GM23338 (cell line): Measurements from ENCODE around the gene GALK1. TPM values are rescaled to one million over a fixed set of nuclear protein-coding genes. Genes with fewer than 3 reads are reported as not detected.

Experiments
- ATAC-seq: fragments of 200-7000 bp; cut with Tn5 transposase; 3 replicates; pipeline ENCODE4 v1.9.1; 2020
- DNase-seq: peaks from one replicate; pipeline ENCODE4 v3.0.0-alpha.2; 2015; ENCODE audit warnings: low spot score
- H2AFZ ChIP-seq: fragments of 200-600 bp; sonication (generic); 2 replicates; pipeline ENCODE4 v1.8.0; 2016; ENCODE audit warnings: antibody characterized with exemption, mild to moderate bottlenecking, moderate library complexity
- H3F3A ChIP-seq: fragments of 200-600 bp; sonication (generic); replicated peaks from 2 replicates; pipeline ENCODE4 v1.8.0; 2017; ENCODE audit warnings: antibody characterized with exemption, mixed run types, low read depth
- H3K27ac ChIP-seq: fragments of 200-600 bp; sonication (generic); 2 replicates; pipeline ENCODE4 v1.6.1; 2016; ENCODE audit warnings: low read depth
- H3K27me3 ChIP-seq: fragments of 200-600 bp; sonication (generic); 2 replicates; pipeline ENCODE4 v1.8.0; 2016; ENCODE audit warnings: mild to moderate bottlenecking, mixed run types, moderate library complexity; ENCODE audit not compliant: insufficient read depth
- H3K36me3 ChIP-seq: fragments of 200-600 bp; sonication (generic); 2 replicates; pipeline ENCODE4 v1.8.0; 2016; ENCODE audit warnings: mild to moderate bottlenecking; ENCODE audit not compliant: insufficient read depth
- H3K4me1 ChIP-seq: fragments of 200-600 bp; sonication (generic); 2 replicates; pipeline ENCODE4 v1.8.0; 2016; ENCODE audit warnings: mild to moderate bottlenecking, moderate library complexity; ENCODE audit not compliant: insufficient read depth
- H3K4me2 ChIP-seq: fragments of 200-600 bp; sonication (generic); 2 replicates; pipeline ENCODE4 v1.7.1; 2017; ENCODE audit warnings: mixed run types
- H3K4me3 ChIP-seq: fragments of 200-600 bp; sonication (generic); 2 replicates; pipeline ENCODE4 v1.6.1; 2016; ENCODE audit warnings: mixed run types
- H3K79me2 ChIP-seq: fragments of 200-600 bp; sonication (generic); replicated peaks from 2 replicates; pipeline ENCODE4 v1.8.0; 2017; ENCODE audit warnings: mild to moderate bottlenecking; ENCODE audit not compliant: insufficient read depth
- H3K9me2 ChIP-seq: fragments of 200-600 bp; sonication (generic); 2 replicates; pipeline ENCODE4 v1.8.0; 2017; ENCODE audit not compliant: insufficient read depth
- H4K20me1 ChIP-seq: fragments of 200-600 bp; sonication (generic); replicated peaks from 2 replicates; pipeline ENCODE4 v1.8.0; 2017; ENCODE audit warnings: mild to moderate bottlenecking; ENCODE audit not compliant: insufficient read depth
- H3K27ac Mint-ChIP-seq: 2 replicates; pipeline ENCODE4 v1.8.0; 2020; ENCODE audit warnings: inconsistent platforms, mild to moderate bottlenecking, moderate library complexity, mixed read lengths
- H3K27me3 Mint-ChIP-seq: 3 replicates; pipeline ENCODE4 v1.8.0; 2022; ENCODE audit warnings: low read depth, mild to moderate bottlenecking, moderate library complexity, mixed read lengths, inconsistent platforms; ENCODE audit not compliant: insufficient read depth, poor library complexity
- H3K36me3 Mint-ChIP-seq: 3 replicates; pipeline ENCODE4 v1.8.0; 2021; ENCODE audit warnings: low read depth, mild to moderate bottlenecking, inconsistent platforms, moderate library complexity, mixed read lengths
- H3K4me1 Mint-ChIP-seq: 3 replicates; pipeline ENCODE4 v1.8.0; 2020; ENCODE audit warnings: mild to moderate bottlenecking, inconsistent platforms, mixed read lengths
- H3K4me3 Mint-ChIP-seq: 3 replicates; pipeline ENCODE4 v1.8.0; 2021; ENCODE audit warnings: moderate library complexity, mild to moderate bottlenecking, inconsistent platforms, mixed read lengths
- H3K9me3 Mint-ChIP-seq: 3 replicates; pipeline ENCODE4 v1.8.0; 2020; ENCODE audit warnings: moderate library complexity, mild to moderate bottlenecking, inconsistent platforms, mixed read lengths
- CREB1 ChIP-seq: fragments of 250-450 bp; sonication (Bioruptor Pico); IDR thresholded peaks from 2 replicates; pipeline ENCODE4 v1.5.0; 2020; ENCODE audit warnings: low read depth, mild to moderate bottlenecking, moderate library complexity
- NANOG ChIP-seq: IDR thresholded peaks from 2 replicates; pipeline ENCODE4 v1.6.1; 2016; ENCODE audit warnings: antibody characterized with exemption, borderline replicate concordance
- POLR2AphosphoS5 ChIP-seq: IDR thresholded peaks from 2 replicates; pipeline ENCODE4 v1.6.1; 2016; ENCODE audit warnings: antibody characterized with exemption, low read depth
- STAT1 ChIP-seq: IDR thresholded peaks from one replicate; pipeline ENCODE4 v1.6.1; 2016; ENCODE audit warnings: antibody characterized with exemption; ENCODE audit not compliant: unreplicated experiment
- polyA plus RNA-seq: library from polyadenylated mRNA; unstranded; fragments of >200 nt; fragmentation: Nextera tagmentation; extraction: Ambion mirVana; gene quantifications from 2 replicates; pipeline ENCODE4 v1.2.1, GENCODE V29; 2016
- total RNA-seq: library from RNA; depleted of rRNA; stranded (reverse); fragments of >200 nt; shearing (Covaris generic); gene quantifications from 2 replicates; pipeline ENCODE4 v1.2.3, GENCODE V29; 2014
- TF ChIP-seq, protein P1 (sequence below): IDR thresholded peaks from one replicate; pipeline ENCODE4 v1.6.1; 2018; ENCODE audit warnings: antibody characterized with exemption; ENCODE audit not compliant: unreplicated experiment
- TF ChIP-seq, protein P2 (sequence below): IDR thresholded peaks from 2 replicates; pipeline ENCODE4 v1.6.1; 2016; ENCODE audit warnings: antibody characterized with exemption
- TF ChIP-seq, protein P3 (sequence below): fragments of 250-450 bp; sonication (Bioruptor Pico); IDR thresholded peaks from 2 replicates; pipeline ENCODE4 v1.5.0; 2020; ENCODE audit warnings: mild to moderate bottlenecking, moderate library complexity
- TF ChIP-seq, protein P4 (sequence below), 2 experiments: fragments of 200-600 bp in 1 of 2; sonication (generic) in 1 of 2; conservative IDR thresholded peaks; 2 replicates each; pipeline versions ENCODE4 v1.5.1 to v1.6.1; 2016 to 2017; ENCODE audit warnings: antibody characterized with exemption in 2 of 2, low read depth in 2 of 2, mild to moderate bottlenecking in 2 of 2, moderate library complexity in 1 of 2

GALK1 gene
- total and polyA plus RNA-seq, 2 experiments from 2014 or later, result 30.5 to 31.7 TPM

DNA sequence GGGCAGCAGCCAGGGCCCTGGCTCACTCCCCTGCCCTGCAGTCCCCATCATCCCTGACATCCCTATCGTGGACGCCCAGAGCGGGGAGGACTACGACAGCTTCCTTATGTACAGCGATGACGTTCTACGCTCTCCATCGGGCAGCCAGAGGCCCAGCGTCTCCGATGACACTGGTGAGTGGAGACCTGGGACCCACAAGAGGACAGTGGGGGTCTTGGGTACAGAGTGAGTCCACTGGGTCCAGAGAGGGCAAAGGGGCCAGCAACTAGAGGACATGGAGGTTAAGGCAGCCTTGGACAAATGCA, 12.6 kb downstream of the GALK1 start:
- H3K4me3 ChIP-seq, result no peak overlapping the region
- no peaks in the 10 kb centered on the region for H3K36me3 ChIP-seq
- no peak overlapping the region for H3K27ac Mint-ChIP-seq
- ATAC-seq (no peak), DNase-seq (no peak)
- H3K4me1 ChIP-seq, result no peaks in the 10 kb centered on the region
- peaks cover 7% of the 10 kb centered on the region; the same call in 1 of the 2 replicates for H3F3A ChIP-seq
- no peak overlapping the region for H3K27ac ChIP-seq
- no peaks in the 10 kb centered on the region for H3K9me3 Mint-ChIP-seq
- no peaks in the 10 kb centered on the region for H4K20me1 ChIP-seq
- H3K9me2 ChIP-seq, result no peaks in the 10 kb centered on the region
- no peak overlapping the region for H3K4me2 ChIP-seq
- peaks cover 25% of the 10 kb centered on the region for H3K27me3 Mint-ChIP-seq
- no peak overlapping the region for H2AFZ ChIP-seq
- TF ChIP-seq CREB1, result no peak
- TF ChIP-seq, protein P1, sequence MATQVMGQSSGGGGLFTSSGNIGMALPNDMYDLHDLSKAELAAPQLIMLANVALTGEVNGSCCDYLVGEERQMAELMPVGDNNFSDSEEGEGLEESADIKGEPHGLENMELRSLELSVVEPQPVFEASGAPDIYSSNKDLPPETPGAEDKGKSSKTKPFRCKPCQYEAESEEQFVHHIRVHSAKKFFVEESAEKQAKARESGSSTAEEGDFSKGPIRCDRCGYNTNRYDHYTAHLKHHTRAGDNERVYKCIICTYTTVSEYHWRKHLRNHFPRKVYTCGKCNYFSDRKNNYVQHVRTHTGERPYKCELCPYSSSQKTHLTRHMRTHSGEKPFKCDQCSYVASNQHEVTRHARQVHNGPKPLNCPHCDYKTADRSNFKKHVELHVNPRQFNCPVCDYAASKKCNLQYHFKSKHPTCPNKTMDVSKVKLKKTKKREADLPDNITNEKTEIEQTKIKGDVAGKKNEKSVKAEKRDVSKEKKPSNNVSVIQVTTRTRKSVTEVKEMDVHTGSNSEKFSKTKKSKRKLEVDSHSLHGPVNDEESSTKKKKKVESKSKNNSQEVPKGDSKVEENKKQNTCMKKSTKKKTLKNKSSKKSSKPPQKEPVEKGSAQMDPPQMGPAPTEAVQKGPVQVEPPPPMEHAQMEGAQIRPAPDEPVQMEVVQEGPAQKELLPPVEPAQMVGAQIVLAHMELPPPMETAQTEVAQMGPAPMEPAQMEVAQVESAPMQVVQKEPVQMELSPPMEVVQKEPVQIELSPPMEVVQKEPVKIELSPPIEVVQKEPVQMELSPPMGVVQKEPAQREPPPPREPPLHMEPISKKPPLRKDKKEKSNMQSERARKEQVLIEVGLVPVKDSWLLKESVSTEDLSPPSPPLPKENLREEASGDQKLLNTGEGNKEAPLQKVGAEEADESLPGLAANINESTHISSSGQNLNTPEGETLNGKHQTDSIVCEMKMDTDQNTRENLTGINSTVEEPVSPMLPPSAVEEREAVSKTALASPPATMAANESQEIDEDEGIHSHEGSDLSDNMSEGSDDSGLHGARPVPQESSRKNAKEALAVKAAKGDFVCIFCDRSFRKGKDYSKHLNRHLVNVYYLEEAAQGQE, result no peak
- TF ChIP-seq STAT1, result no peak
- TF ChIP-seq, protein P2, sequence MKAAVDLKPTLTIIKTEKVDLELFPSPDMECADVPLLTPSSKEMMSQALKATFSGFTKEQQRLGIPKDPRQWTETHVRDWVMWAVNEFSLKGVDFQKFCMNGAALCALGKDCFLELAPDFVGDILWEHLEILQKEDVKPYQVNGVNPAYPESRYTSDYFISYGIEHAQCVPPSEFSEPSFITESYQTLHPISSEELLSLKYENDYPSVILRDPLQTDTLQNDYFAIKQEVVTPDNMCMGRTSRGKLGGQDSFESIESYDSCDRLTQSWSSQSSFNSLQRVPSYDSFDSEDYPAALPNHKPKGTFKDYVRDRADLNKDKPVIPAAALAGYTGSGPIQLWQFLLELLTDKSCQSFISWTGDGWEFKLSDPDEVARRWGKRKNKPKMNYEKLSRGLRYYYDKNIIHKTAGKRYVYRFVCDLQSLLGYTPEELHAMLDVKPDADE, result no peak
- TF ChIP-seq NANOG, result no peak
- no peak for TF ChIP-seq POLR2AphosphoS5
- TF ChIP-seq, protein P3, sequence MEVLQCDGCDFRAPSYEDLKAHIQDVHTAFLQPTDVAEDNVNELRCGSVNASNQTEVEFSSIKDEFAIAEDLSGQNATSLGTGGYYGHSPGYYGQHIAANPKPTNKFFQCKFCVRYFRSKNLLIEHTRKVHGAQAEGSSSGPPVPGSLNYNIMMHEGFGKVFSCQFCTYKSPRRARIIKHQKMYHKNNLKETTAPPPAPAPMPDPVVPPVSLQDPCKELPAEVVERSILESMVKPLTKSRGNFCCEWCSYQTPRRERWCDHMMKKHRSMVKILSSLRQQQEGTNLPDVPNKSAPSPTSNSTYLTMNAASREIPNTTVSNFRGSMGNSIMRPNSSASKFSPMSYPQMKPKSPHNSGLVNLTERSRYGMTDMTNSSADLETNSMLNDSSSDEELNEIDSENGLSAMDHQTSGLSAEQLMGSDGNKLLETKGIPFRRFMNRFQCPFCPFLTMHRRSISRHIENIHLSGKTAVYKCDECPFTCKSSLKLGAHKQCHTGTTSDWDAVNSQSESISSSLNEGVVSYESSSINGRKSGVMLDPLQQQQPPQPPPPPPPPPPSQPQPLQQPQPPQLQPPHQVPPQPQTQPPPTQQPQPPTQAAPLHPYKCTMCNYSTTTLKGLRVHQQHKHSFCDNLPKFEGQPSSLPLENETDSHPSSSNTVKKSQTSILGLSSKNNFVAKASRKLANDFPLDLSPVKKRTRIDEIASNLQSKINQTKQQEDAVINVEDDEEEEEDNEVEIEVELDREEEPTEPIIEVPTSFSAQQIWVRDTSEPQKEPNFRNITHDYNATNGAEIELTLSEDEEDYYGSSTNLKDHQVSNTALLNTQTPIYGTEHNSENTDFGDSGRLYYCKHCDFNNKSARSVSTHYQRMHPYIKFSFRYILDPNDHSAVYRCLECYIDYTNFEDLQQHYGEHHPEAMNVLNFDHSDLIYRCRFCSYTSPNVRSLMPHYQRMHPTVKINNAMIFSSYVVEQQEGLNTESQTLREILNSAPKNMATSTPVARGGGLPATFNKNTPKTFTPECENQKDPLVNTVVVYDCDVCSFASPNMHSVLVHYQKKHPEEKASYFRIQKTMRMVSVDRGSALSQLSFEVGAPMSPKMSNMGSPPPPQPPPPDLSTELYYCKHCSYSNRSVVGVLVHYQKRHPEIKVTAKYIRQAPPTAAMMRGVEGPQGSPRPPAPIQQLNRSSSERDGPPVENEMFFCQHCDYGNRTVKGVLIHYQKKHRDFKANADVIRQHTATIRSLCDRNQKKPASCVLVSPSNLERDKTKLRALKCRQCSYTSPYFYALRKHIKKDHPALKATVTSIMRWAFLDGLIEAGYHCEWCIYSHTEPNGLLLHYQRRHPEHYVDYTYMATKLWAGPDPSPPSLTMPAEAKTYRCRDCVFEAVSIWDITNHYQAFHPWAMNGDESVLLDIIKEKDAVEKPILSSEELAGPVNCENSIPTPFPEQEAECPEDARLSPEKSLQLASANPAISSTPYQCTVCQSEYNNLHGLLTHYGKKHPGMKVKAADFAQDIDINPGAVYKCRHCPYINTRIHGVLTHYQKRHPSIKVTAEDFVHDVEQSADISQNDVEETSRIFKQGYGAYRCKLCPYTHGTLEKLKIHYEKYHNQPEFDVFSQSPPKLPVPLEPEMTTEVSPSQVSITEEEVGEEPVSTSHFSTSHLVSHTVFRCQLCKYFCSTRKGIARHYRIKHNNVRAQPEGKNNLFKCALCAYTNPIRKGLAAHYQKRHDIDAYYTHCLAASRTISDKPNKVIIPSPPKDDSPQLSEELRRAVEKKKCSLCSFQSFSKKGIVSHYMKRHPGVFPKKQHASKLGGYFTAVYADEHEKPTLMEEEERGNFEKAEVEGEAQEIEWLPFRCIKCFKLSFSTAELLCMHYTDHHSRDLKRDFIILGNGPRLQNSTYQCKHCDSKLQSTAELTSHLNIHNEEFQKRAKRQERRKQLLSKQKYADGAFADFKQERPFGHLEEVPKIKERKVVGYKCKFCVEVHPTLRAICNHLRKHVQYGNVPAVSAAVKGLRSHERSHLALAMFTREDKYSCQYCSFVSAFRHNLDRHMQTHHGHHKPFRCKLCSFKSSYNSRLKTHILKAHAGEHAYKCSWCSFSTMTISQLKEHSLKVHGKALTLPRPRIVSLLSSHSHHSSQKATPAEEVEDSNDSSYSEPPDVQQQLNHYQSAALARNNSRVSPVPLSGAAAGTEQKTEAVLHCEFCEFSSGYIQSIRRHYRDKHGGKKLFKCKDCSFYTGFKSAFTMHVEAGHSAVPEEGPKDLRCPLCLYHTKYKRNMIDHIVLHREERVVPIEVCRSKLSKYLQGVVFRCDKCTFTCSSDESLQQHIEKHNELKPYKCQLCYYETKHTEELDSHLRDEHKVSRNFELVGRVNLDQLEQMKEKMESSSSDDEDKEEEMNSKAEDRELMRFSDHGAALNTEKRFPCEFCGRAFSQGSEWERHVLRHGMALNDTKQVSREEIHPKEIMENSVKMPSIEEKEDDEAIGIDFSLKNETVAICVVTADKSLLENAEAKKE (CRISPR knock-in tag), result no peak
- TF ChIP-seq, protein P4, sequence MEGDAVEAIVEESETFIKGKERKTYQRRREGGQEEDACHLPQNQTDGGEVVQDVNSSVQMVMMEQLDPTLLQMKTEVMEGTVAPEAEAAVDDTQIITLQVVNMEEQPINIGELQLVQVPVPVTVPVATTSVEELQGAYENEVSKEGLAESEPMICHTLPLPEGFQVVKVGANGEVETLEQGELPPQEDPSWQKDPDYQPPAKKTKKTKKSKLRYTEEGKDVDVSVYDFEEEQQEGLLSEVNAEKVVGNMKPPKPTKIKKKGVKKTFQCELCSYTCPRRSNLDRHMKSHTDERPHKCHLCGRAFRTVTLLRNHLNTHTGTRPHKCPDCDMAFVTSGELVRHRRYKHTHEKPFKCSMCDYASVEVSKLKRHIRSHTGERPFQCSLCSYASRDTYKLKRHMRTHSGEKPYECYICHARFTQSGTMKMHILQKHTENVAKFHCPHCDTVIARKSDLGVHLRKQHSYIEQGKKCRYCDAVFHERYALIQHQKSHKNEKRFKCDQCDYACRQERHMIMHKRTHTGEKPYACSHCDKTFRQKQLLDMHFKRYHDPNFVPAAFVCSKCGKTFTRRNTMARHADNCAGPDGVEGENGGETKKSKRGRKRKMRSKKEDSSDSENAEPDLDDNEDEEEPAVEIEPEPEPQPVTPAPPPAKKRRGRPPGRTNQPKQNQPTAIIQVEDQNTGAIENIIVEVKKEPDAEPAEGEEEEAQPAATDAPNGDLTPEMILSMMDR (conservative IDR thresholded peaks at IDR 0.05; ENCODE audit: low read depth in 2 of 2), result no peak
- peaks cover 6% of the 10 kb centered on the region for H3K4me1 Mint-ChIP-seq
- H3K79me2 ChIP-seq, result no peaks in the 10 kb centered on the region
- H3K27me3 ChIP-seq, result no peaks in the 10 kb centered on the region
- no peaks in the 10 kb centered on the region for H3K36me3 Mint-ChIP-seq
- no peak overlapping the region for H3K4me3 Mint-ChIP-seq
